Stimulated activated CD8-positive, alpha-beta memory T cell treated with anti-CD3 and anti-CD28 coated beads, Interleukin-15, amount 100 ng/mL, for 48 hours (primary cell): ENCODE measurements around the gene CDC25B.
"Not testable (repeated sequence)": the region's sequence is repeated elsewhere in the genome, so short reads cannot be mapped to it uniquely, and the experiment has no call there.

Experiments
- DNase-seq, 2 donors: peaks; one replicate each; pipeline ENCODE4 v3.0.0-alpha.2; 2020; ENCODE audit warnings: low read depth in 2 of 2

The CDC25B gene

DNA sequence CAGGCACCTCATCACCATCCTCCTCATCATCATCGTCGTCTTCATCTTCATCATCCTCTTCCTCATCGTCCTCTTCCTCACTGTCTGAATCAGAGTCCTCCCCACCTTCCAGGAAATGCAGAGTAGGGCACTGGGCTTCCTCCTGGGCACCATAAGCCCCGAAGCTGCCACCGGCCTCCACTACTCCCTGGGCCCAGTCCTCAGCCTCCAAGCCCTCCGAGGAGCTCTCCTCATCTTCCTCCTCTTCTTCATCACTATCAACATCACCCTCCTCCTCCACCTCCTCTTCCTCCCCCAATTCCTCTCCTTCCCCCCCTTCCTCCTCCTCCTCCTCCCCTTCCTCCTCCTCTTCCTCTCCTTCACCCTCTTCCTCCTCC lies 11.3 kb upstream of the CDC25B start:
- no peak for DNase-seq

GRCh38 chr20:3785240-3786125 lies 10.6 kb upstream of the CDC25B start:
- no peak for DNase-seq

GRCh38 chr20:3786126-3786484 lies 10.0 kb upstream of the CDC25B start:
- no peak for DNase-seq

- DNase-seq = peak; percentile 87 to 90
These were observed 9.3 kb upstream of the CDC25B start, which contains the start of gene CENPB for GRCh38 chr20:3786665-3787323. TSS of gene CENPB (minus strand) at chr20:3786740. CDS start at chr20:3786483, 257 bp downstream.

DNA sequence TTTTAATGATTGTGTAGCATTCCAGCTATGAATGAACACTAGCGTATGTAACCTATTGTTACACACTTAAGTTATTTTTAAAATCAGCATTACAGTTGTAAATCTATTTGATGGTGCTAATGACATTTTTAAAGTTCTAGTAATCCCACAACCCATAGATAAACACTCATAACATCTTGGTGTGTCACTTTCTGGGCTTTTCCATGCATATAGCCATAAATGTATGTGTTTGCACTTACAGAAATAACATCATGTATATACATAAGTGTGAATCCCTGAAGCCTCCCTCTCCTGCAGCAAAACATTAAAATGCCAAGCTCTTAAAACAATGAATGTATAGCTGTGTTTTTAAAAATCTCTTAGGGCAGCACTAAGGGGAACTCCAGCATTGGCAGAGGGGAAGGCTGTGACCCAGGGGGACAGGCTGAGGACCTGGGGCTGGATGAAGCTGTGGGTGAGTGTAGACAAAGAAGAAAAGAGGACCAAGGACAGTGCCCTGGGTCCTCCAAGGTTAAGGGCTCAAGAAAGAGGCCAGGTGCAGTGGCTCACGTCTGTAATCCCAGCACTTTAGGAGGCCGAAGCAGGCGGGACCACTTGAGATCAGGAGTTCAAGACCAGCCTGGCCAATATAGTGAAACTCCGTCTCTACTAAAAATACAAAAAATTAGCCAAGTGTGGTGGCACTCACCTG lies 8.6 kb upstream of the CDC25B start:
- no peak for DNase-seq

DNA sequence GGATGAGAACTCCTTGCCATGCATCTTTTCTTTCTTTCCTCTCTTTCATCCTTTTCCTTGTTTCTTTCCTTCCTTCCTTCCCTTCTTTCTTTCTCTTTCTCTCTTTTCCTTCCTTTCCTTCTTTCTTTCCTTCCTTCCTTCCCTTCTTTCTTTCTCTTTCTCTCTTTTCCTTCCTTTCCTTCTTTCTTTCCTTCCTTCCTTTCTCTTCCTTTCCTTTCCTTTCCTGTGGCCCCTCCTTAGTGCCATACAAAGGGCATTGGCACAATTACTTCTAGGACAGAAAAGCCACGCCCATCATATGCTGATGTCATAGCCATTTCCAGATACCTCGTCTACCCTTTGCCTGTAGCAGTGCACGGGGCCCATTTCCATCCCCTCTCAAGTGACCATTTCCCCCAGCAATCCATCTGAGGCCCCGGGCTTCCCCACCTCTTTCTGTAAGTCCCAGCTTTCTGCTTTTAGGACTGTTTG lies 7.4 kb upstream of the CDC25B start:
- DNase-seq = no peak

- DNase-seq = not testable (repeated sequence)
These were observed 6.9 kb upstream of the CDC25B start for GRCh38 chr20:3789201-3789600.

DNA sequence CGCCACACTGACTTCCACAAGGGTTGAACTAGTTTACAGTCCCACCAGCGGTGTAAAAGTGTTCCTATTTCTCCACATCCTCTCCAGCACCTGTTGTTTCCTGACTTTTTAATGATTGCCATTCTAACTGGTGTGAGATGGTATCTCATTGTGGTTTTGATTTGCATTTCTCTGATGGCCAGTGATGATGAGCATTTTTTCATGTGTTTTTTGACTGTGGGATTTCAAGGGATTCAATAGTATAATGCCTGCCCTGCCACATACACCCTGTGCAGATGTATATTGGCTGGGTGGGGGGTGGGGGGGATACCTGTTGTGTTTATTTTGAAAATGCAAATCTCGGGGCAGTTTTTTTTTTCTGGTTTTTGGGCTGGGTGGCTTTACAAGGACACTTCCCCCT lies 1.9 kb upstream of the CDC25B start:
- DNase-seq = not testable (repeated sequence)

DNA sequence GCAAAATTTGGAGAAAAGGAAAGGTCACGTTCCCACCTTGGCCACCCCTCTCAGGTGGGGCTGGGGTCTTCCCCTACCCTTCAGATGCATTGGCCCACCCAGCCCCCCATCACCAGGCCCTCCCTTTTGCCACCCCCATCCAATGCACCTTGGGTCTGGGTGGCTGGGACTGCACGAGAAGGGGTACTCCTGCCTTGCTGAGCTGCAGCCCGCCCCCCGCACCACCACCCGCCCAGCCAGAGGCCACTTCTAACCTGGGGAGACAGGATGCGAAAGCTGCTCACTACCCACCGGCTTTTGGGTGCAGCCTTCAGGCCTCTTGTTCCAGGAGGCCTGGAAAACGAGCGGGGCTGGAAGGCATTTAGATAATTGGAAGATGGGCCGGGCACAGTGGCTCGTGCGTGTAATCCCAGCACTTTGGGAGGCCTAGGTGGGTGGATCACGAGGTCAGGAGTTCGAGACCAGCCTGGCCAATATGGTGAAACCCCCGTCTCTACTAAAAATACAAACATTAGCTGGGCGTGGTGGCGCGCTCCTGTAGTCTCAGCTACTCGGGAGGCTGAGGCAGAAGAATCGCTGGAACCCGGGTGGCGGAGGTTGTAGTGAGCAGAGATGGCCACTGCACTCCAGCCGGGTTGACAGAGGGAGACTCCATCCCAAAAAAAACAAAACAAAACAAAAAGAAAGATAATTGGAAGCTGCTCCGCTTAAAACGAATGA lies 1.2 kb upstream of the CDC25B start:
- DNase-seq = no peak

GRCh38 chr20:3796477-3797225 lies 541 bp downstream of the CDC25B start:
- no peak for DNase-seq

- DNase-seq = no peak
These were observed 1.1 kb downstream of the CDC25B start for GRCh38 chr20:3797226-3797545.

- DNase-seq = no peak
These were observed 1.7 kb downstream of the CDC25B start for GRCh38 chr20:3797592-3798372.

DNA sequence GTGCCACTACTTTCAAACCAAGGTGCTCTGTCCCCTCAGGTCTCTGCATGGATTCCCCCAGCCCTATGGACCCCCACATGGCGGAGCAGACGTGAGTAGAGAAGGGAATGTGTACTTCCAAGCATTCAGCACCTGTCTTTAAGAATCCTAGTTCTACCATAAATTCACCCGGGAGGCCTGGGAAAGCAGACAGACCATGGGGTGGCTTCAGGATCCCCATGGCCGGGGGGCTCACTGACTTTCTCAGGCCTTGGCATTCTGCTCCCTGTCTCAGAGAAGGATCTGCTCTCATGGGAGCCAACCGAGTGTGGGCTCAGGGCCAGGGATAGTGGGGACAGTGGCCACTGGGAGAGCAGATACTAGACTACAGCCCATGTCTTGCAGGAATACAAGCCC lies 2.3 kb downstream of the CDC25B start:
- no peak for DNase-seq

GRCh38 chr20:3798908-3799248 lies 2.8 kb downstream of the CDC25B start:
- DNase-seq = no peak

GRCh38 chr20:3800256-3800877 lies 4.3 kb downstream of the CDC25B start:
- no peak for DNase-seq

DNA sequence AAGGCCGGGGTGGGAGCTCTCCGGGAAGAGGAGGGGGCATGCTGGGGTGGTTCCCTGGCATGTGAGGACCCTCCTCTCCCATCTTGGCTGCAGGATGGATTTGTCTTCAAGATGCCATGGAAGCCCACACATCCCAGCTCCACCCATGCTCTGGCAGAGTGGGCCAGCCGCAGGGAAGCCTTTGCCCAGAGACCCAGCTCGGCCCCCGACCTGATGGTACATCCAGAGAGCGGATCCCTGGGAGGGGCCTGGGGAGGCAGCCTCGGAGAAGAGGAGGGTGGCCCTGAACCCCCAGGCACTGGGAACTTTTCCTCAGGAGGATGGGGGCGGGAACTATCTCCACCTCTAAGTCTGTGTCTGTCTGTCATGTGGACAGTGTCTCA lies 4.8 kb downstream of the CDC25B start:
- no peak for DNase-seq

DNA sequence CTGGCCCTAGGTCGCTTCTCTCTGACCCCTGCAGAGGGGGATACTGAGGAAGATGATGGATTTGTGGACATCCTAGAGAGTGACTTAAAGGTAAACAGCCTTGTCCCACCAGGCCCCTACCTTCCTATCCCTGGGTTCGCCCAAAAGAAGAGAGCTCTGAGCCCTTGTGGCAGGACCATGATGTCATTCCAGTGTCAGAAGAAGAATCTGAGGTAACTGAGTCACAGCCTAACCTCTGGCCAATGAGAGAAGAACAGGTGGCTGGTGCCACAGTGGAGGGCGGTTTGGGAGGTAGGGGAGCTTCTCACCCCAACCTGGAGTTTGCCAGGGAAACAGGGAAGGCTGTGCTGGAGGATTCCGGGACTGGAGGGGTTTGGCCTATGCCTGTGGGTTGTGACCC lies 5.2 kb downstream of the CDC25B start:
- no peak for DNase-seq

DNA sequence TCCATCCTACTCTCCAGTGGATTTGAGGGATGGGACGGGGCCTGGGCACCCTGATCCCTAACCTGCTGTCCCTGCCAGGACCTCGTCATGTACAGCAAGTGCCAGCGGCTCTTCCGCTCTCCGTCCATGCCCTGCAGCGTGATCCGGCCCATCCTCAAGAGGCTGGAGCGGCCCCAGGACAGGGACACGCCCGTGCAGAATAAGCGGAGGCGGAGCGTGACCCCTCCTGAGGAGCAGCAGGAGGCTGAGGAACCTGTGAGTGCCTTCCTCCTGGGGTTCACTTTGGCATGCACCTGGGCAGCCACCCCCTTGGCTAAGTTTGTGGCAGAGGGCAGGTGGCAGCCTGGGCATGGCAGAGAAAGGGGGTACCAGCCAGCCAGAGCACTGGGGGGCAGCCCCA lies 5.7 kb downstream of the CDC25B start:
- DNase-seq = no peak

DNA sequence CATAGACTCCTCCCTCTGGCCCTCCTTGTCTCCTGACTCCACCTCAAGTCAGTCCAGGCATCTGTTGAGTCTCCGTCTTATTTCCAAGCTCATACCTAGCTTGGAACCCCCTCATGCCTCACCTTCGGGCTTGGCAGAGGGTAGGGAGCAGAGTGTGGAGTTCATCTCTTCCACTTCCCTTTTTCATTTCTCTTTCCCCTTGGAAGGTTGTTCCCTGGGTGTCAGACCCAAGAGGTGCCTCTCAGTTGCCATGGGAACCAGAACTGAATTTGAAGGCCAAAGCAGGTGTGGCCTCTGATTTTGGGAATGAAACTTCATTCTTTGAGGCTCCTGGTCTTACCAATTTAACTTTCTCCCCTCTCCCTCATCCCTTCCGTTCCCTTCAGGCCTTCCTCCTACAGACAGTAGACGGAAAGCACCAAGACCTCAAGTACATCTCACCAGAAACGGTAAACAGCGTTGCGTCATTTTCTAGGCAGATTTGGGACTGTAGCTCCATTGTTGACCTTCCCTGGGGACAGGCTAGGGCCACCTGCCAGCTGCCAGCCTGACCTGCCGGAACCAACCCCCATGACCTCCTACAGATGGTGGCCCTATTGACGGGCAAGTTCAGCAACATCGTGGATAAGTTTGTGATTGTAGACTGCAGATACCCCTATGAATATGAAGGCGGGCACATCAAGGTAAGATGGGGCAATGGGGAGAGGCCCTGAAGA lies 6.6 kb downstream of the CDC25B start:
- no peak for DNase-seq

DNA sequence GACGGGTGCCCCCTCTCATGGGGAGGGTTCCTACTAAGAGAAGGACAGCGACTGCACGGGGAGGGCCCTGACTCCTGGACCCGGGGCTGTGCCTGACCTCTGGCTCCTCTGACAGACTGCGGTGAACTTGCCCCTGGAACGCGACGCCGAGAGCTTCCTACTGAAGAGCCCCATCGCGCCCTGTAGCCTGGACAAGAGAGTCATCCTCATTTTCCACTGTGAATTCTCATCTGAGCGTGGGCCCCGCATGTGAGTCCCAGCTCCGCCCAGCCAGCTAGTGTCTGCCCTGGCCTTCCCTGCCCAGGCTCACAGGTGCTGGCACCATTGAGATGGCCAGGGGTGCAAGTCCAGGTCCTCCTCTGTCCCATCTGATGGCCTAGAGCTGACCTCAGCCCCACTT lies 7.2 kb downstream of the CDC25B start:
- no peak for DNase-seq
